HAP-1 (cell line): Measurements from ENCODE around the gene COX7A2L.

Source experiments
- DNase-seq, 2 experiments: peaks; one replicate each; pipeline ENCODE4 v3.0.0-alpha.2; 2016 to 2020; ENCODE audit warnings: low spot score in 2 of 2
- H3K27me3 ChIP-seq: fragments of 250-450 bp; sonication (Bioruptor Pico); 2 replicates; pipeline ENCODE4 v1.5.1; 2020; ENCODE audit warnings: low read depth, mild to moderate bottlenecking, moderate library complexity
- H3K36me3 ChIP-seq: fragments of 250-450 bp; sonication (Bioruptor Pico); replicated peaks from 2 replicates; pipeline ENCODE4 v1.5.1; 2020; ENCODE audit warnings: mild to moderate bottlenecking
- H3K4me1 ChIP-seq: fragments of 250-450 bp; sonication (Bioruptor Pico); 2 replicates; pipeline ENCODE4 v1.5.1; 2020; ENCODE audit warnings: mild to moderate bottlenecking
- H3K4me3 ChIP-seq: fragments of 250-450 bp; sonication (Bioruptor Pico); 2 replicates; pipeline ENCODE4 v1.5.1; 2020; ENCODE audit warnings: mild to moderate bottlenecking, moderate library complexity
- H3K9me3 ChIP-seq: fragments of 250-450 bp; sonication (Bioruptor Pico); 2 replicates; pipeline ENCODE4 v1.5.1; 2020; ENCODE audit warnings: mild to moderate bottlenecking, moderate library complexity
- in situ Hi-C: fragments of 300-500 bp; cut with MboI; formaldehyde crosslinking; loops from 3 replicates; pipeline ENCODE4 v1.14.3; 2020; ENCODE audit warnings: low sequenced_read_pairs, inconsistent platforms, mixed read lengths

COX7A2L gene

DNA sequence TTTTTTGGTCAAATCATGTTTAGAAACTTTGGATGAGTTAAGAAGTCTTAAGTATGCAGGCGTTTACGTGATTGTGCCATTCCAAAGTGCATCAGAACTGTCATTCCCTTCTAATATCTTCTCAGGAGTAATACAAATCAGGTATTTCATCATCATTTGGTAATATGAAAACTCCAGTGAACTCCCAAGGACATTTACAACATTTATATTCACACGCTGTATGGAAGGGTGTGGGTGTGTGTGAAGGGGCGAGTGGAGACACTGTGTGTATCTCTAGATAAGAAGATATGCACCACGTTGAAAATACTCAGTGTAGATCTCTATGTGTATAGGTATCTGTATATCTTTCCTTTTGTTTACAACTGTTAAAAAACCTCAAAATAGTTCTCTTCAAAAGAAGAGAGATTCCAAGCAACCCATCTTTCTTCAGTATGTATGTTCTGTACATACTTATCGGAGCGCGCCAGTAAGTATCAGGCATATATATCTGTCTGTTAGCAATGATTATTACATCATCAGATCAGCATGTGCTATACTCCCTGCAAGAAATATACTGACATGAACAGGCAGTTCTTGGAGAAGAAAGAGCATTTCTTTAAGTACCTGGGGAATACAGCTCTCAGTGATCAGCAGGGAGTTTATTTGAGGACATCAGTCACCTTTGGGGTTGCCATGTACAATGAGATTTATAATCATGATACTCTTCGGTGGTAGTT, 29.3 kb downstream of the COX7A2L start:
- no peaks in the 10 kb centered on the region for H3K4me1 ChIP-seq
- no peak overlapping the region for H3K4me3 ChIP-seq
- in situ Hi-C loops: loop anchor here (10.0 to 25.0 kb wide), 2 partner anchors 237 to 469 kb away; no protein-coding TSS in a partner anchor
- DNase-seq: no peak
- no peaks in the 10 kb centered on the region for H3K27me3 ChIP-seq
- H3K9me3 ChIP-seq: no peaks in the 10 kb centered on the region
- H3K36me3 ChIP-seq: peaks cover 42% of the 10 kb centered on the region

GRCh38 chr2:42329736-42330135, 31.3 kb downstream of the COX7A2L start:
- Histone ChIP-seq H3K9me3 (no peaks in the 10 kb centered on the region), H3K36me3 (peaks cover 40% of the 10 kb centered on the region), H3K4me1 (no peaks in the 10 kb centered on the region), H3K27me3 (no peaks in the 10 kb centered on the region), H3K4me3 (no peak overlapping the region)
- in situ Hi-C loops: loop anchor here (10.0 to 25.0 kb wide), 2 partner anchors 235 to 467 kb away; no protein-coding TSS in a partner anchor
- no peak for DNase-seq

- in situ Hi-C loops: loop anchor here (25.0 kb wide), 1 partner anchor 467 kb away; no protein-coding TSS in a partner anchor
Observed at GRCh38 chr2:42328923-42329322, 32.1 kb downstream of the COX7A2L start.

DNA sequence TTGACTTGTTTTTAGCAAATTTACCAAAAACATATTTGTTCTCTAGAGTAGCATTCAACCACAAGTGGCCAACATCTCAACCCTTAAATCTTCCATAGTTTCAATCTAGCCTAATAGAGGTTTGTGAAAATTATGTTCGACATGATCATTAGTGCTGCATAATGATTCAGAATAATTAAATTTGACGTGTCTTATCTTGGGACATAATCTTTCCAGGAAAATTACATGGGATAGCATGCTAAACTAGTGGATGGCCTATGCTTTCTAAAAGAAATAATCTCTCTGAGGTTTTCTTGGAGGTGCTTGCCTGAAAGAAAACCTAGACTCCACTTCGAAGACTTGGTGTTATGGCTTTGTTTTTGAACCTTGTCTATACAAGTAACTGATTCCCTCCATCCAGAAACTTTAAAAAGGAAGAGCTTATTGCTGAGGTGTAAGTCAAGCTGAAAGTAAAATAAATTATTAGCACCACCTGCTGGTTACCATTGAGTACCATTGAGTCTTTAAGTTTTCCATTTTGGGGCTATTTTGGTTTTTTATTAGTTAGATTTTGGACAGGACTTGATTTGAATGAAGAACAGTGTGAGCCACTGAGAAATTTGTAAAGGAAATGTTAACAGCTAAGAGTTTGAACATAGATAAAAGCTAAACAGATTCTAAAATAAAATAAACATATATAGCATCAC, 32.7 kb downstream of the COX7A2L start:
- Histone ChIP-seq H3K36me3 (peaks cover 36% of the 10 kb centered on the region), H3K4me3 (no peak overlapping the region), H3K27me3 (no peaks in the 10 kb centered on the region), H3K9me3 (no peaks in the 10 kb centered on the region), H3K4me1 (no peaks in the 10 kb centered on the region)
- in situ Hi-C loops: loop anchor here (25.0 kb wide), 1 partner anchor 466 kb away; no protein-coding TSS in a partner anchor
- peak in 1 of 2 experiments; percentile 24 for DNase-seq

More at GRCh38 chr2:42328923-42329322, 32.1 kb downstream of the COX7A2L start:
- DNase-seq: no peak
- peaks cover 40% of the 10 kb centered on the region for H3K36me3 ChIP-seq
- no peaks in the 10 kb centered on the region for H3K9me3 ChIP-seq
- no peaks in the 10 kb centered on the region for H3K4me1 ChIP-seq
- H3K4me3 ChIP-seq: no peak overlapping the region
- H3K27me3 ChIP-seq: no peaks in the 10 kb centered on the region

DNA sequence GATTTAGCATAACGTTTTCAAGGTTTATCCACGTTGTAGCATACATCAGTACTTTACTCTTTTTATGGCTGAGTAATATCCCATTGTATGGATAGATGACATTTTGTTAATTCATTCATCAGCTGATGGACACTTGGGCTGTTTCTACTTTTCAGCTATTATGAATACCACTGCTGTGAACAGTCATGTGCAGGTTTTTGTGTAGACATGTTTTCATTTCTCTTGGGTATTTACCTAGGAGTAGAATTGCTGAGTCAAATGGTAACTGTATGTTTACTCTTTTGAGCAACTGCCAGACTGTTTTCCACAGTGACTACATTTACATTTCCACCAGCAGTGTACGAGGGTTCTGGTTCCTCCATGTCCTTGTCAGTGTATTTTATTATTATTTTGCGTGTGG, 33.9 kb downstream of the COX7A2L start:
- DNase-seq: no peak
- no peaks in the 10 kb centered on the region for H3K27me3 ChIP-seq
- H3K9me3 ChIP-seq: no peaks in the 10 kb centered on the region
- peaks cover 27% of the 10 kb centered on the region for H3K36me3 ChIP-seq
- in situ Hi-C loops: loop anchor here (25.0 kb wide), 1 partner anchor 465 kb away; no protein-coding TSS in a partner anchor
- no peaks in the 10 kb centered on the region for H3K4me1 ChIP-seq
- H3K4me3 ChIP-seq: no peak overlapping the region

DNA sequence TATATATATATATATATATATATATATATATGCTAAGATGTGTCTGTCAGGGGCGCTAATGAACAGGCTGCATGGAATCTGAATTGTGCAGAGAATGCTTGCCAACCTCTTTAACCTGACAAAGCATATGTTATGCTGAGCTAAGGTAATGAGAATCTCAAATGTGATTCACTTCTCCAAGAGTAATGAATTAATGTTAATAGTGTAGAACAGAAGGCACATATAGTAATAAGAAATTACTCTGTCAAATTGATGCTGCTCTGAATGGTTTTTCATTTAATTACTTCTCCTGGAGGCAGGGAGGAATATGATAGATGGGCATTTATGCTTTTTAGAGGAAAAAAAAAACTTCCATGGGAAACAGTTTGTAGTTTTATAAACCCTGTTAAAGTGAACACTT, 35.4 kb downstream of the COX7A2L start:
- Histone ChIP-seq H3K4me3 (no peak overlapping the region), H3K9me3 (no peaks in the 10 kb centered on the region), H3K36me3 (peaks cover 17% of the 10 kb centered on the region), H3K27me3 (no peaks in the 10 kb centered on the region), H3K4me1 (no peaks in the 10 kb centered on the region)
- no peak for DNase-seq
- in situ Hi-C loops: loop anchor here (25.0 kb wide), 1 partner anchor 463 kb away; no protein-coding TSS in a partner anchor

- H3K27me3 ChIP-seq: no peaks in the 10 kb centered on the region
- no peaks in the 10 kb centered on the region for H3K4me1 ChIP-seq
- H3K4me3 ChIP-seq: no peak overlapping the region
- no peaks in the 10 kb centered on the region for H3K9me3 ChIP-seq
- in situ Hi-C loops: loop anchor here (25.0 kb wide), 1 partner anchor 463 kb away; no protein-coding TSS in a partner anchor
- no peak for DNase-seq
- H3K36me3 ChIP-seq: peaks cover 10% of the 10 kb centered on the region; the same call in 1 of the 2 replicates
Observed at GRCh38 chr2:42324949-42325348, 36.1 kb downstream of the COX7A2L start.

DNA sequence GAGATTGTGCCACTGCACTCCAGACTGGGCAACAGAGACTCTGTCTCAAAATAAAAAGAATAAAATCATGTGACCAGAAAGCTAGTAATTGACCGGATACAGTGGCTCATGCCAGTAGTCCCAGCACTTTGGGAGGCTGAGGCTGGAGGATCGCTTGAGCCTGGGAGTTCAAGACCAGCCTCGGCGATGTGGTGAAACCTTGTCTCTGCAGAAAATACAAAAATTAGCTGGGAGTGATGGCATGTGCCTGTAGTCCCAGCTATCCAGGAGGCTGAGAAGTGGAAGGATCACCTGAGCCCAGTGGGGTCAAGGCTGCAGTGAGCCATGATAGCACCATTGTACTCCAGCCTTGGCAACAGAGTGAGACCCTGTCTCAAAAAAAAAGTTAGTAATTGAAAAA, 36.8 kb downstream of the COX7A2L start:
- no peak for DNase-seq
- Histone ChIP-seq H3K4me1 (no peaks in the 10 kb centered on the region), H3K27me3 (no peaks in the 10 kb centered on the region), H3K36me3 (0 out of 2 replicates have a peak, but pooled peaks cover 7% of the 10 kb centered on the region), H3K4me3 (no peak overlapping the region), H3K9me3 (no peaks in the 10 kb centered on the region)
- in situ Hi-C loops: no loop called here

GRCh38 chr2:42321452-42322064, 39.5 kb downstream of the COX7A2L start:
- H3K9me3 ChIP-seq: no peaks in the 10 kb centered on the region
- in situ Hi-C loops: no loop called here
- peaks cover 2% of the 10 kb centered on the region for H3K4me1 ChIP-seq
- no peak overlapping the region for H3K4me3 ChIP-seq
- H3K36me3 ChIP-seq: no peaks in the 10 kb centered on the region
- no peak for DNase-seq
- no peaks in the 10 kb centered on the region for H3K27me3 ChIP-seq

GRCh38 chr2:42319265-42319664, 41.8 kb downstream of the COX7A2L start:
- Histone ChIP-seq H3K9me3 (no peaks in the 10 kb centered on the region), H3K36me3 (no peaks in the 10 kb centered on the region), H3K27me3 (no peaks in the 10 kb centered on the region), H3K4me1 (peaks cover 15% of the 10 kb centered on the region), H3K4me3 (no peak overlapping the region)
- no peak for DNase-seq
- in situ Hi-C loops: no loop called here

DNA sequence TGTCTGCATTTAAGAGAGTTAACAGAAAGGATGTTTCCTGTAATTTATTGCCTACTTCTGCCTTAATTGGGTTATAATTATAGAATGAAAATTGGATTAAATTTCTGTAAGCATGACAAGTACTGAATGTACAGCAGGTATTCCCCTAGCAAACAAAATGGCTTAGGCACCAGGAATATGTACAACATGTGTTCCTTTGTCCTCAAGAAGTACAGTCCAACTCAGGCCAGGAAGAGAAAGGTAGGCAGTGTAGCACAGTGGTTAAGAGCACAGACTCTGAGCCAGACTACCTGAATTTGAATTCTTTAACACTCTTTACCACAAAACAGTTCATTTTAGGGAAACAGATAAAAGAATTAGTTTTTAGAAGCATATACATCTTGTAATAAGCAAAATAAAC, 43.1 kb downstream of the COX7A2L start:
- no peaks in the 10 kb centered on the region for H3K36me3 ChIP-seq
- H3K9me3 ChIP-seq: no peaks in the 10 kb centered on the region
- peaks cover 15% of the 10 kb centered on the region for H3K4me1 ChIP-seq
- in situ Hi-C loops: no loop called here
- no peaks in the 10 kb centered on the region for H3K27me3 ChIP-seq
- DNase-seq: no peak
- H3K4me3 ChIP-seq: no peak overlapping the region

DNA sequence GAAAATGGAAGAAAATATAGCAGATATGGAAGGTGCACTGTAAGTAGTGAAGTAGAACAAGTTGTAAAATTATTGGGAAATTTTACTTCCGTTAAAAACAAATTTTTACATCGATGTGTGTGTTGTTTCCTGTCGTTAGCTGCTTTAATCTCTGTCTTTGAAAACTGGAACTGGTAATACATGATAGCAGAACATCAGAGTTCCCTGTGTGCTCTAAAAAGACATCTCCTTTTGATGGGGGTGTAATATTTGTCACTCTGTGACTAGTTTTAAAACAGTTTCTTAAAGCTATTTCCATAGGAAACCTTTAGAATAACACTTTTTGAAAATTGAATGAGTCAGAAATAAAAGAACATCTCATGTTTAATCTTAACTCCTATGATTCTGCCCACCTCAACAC, 43.5 kb downstream of the COX7A2L start:
- Histone ChIP-seq H3K4me3 (no peak overlapping the region), H3K9me3 (no peaks in the 10 kb centered on the region), H3K4me1 (peaks cover 15% of the 10 kb centered on the region), H3K27me3 (no peaks in the 10 kb centered on the region), H3K36me3 (no peaks in the 10 kb centered on the region)
- no peak for DNase-seq
- in situ Hi-C loops: no loop called here

- Histone ChIP-seq H3K9me3 (no peaks in the 10 kb centered on the region), H3K4me3 (no peak overlapping the region), H3K36me3 (no peaks in the 10 kb centered on the region), H3K27me3 (no peaks in the 10 kb centered on the region), H3K4me1 (peaks cover 15% of the 10 kb centered on the region)
- in situ Hi-C loops: no loop called here
- DNase-seq: no peak
Observed at GRCh38 chr2:42316910-42317309, 44.1 kb downstream of the COX7A2L start.
